HUES48 (cell line): ENCODE results near the gene ANXA7.

Experiments
- H3K27ac ChIP-seq: one replicate; pipeline ENCODE4 v1.7.0; 2013; ENCODE audit warnings: low read depth, low read length, inconsistent platforms
- H3K27me3 ChIP-seq: 2 replicates; pipeline ENCODE4 v1.6.1; 2013; ENCODE audit warnings: mild to moderate bottlenecking, low read length; ENCODE audit not compliant: control insufficient read depth, insufficient read depth
- H3K36me3 ChIP-seq: 2 replicates; pipeline ENCODE4 v1.6.1; 2013; ENCODE audit warnings: low read length; ENCODE audit not compliant: control insufficient read depth, insufficient read depth
- H3K4me1 ChIP-seq: 2 replicates; pipeline ENCODE4 v1.6.1; 2013; ENCODE audit warnings: mild to moderate bottlenecking, low read length; ENCODE audit not compliant: control insufficient read depth, insufficient read depth
- H3K4me3 ChIP-seq: 2 replicates; pipeline ENCODE4 v1.5.1; 2013; ENCODE audit warnings: mild to moderate bottlenecking, low read depth, low read length
- H3K9ac ChIP-seq: 2 replicates; pipeline ENCODE4 v1.6.1; 2013; ENCODE audit warnings: mild to moderate bottlenecking, low read depth, low read length, moderate library complexity
- H3K9me3 ChIP-seq: 2 replicates; pipeline ENCODE4 v1.6.1; 2013; ENCODE audit warnings: low read length; ENCODE audit not compliant: control insufficient read depth, insufficient read depth

Gene ANXA7

DNA sequence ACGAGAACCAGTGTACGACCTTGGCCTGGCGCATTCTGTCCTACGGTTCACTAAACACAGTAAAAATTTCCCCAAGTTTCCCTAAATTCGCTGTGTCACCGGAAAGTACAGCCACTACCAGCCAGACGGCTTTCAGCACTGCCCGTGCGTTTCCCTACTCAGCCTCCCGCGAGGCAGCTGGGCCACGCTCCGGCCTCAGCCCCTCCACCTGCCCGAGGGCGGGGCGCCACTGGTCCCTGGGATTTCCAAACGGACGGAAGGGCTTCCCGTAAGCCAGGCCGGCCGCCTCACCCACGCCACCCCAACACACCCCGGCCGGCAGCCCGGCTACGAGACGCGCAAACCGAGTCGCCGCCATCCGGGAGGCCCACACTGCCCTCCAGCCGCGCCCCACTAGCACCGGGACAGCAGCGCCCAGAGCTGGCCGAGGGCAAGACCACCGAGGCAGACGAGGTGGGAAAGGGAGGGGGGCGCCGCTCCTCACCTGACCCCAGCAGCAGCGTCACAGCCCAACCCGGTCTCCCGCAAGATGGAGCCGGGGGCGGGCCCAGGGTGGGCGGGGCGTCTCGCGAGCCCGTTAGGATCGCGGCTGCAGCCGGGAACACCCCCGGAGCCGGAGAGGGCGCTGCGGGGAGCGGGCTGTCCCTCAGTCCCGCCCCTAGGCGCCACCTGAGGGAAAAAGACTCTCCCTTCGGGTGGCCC lies at the start of gene ANXA7:
Gene ANXA7 (minus strand): TSS at position 531 of the 702 bp plus-strand sequence. CDS start 13,202 bp downstream, outside the sequence.
- Histone ChIP-seq H3K4me3 (peak within 1 kb of the TSS; percentile 97), H3K27me3 (no peaks in the 10 kb centered on the region), H3K27ac (peak within 1 kb of the TSS; percentile 92), H3K36me3 (no peaks in the 10 kb centered on the region), H3K4me1 (peaks cover 20% of the 10 kb centered on the region; the same call in 1 of the 2 replicates), H3K9ac (peak within 1 kb of the TSS; percentile 95), H3K9me3 (no peaks in the 10 kb centered on the region)

- H3K4me1 ChIP-seq, result no peaks in the 10 kb centered on the region
- H3K4me3 ChIP-seq, result no peak overlapping the region
- H3K27me3 ChIP-seq, result no peaks in the 10 kb centered on the region
- no peak overlapping the region for H3K9ac ChIP-seq
- H3K27ac ChIP-seq, result no peak overlapping the region
- no peaks in the 10 kb centered on the region for H3K9me3 ChIP-seq
- peaks cover 14% of the 10 kb centered on the region for H3K36me3 ChIP-seq
These were observed 47.0 kb upstream of the ANXA7 start for GRCh38 chr10:73460897-73461296.

- no peaks in the 10 kb centered on the region for H3K4me1 ChIP-seq
- H3K27me3 ChIP-seq, result no peaks in the 10 kb centered on the region
- H3K9ac ChIP-seq, result no peak overlapping the region
These were observed 45.9 kb upstream of the ANXA7 start for GRCh38 chr10:73459683-73460314.

DNA sequence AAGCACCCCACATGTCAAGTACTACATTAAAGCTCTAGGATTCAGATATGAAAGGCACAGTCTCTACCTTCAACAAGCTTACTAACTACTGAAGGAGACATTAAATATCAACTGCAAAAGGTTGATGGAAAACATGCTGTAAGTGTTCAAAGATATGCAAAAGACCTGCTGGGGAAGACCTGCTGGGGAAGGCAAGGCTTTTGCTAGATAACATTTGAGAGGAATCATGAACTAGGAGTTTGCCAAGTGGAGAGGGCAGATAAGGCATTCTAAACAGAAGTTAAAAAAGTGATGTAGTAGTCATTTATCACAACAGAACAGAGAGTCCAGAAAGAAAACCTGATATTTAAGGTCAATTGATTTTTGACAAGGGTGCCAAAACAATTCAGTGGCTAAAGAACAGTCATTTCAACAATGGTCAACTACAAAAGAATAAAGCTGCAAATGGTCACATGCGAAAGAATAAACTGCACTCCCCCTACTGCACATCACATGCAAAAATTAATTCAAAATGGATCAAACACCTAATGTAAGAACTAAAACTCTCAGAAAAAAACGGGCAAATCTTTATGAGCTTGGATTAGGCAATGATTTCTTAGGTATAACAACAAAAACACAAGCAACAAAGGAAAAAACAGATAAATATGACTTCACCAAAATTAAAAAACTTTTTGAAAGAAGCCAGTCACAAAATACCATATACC lies 42.5 kb upstream of the ANXA7 start:
- Histone ChIP-seq H3K9me3 (no peaks in the 10 kb centered on the region), H3K9ac (no peak overlapping the region), H3K27ac (no peak overlapping the region)

More at GRCh38 chr10:73459683-73460314, 45.9 kb upstream of the ANXA7 start:
- H3K4me3 ChIP-seq, result no peak overlapping the region
- peaks cover 3% of the 10 kb centered on the region; the same call in 1 of the 2 replicates for H3K36me3 ChIP-seq
- no peak overlapping the region for H3K27ac ChIP-seq
- H3K9me3 ChIP-seq, result no peaks in the 10 kb centered on the region

DNA sequence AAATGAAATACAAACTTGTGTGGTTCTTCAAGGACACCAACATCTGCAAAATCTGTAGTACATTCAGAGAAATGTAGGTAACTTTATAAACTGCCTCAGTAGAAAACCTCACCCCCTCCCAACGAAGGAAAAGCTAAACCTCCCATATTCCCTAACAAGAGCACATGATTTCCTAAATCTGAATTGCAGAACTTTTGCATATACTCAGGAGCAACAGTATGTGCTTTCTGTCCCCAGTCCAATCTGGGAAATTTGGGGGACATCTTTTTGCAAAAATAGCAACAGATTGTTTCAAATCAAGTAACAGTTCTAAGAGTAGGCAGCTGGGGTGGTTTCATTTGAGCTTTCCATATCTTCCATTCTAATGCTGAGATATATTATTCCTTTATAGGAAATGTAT lies 35.3 kb upstream of the ANXA7 start:
- Histone ChIP-seq H3K27ac (no peak overlapping the region), H3K27me3 (no peaks in the 10 kb centered on the region), H3K4me3 (no peak overlapping the region), H3K36me3 (peaks cover 19% of the 10 kb centered on the region), H3K9me3 (no peaks in the 10 kb centered on the region), H3K9ac (no peak overlapping the region), H3K4me1 (no peaks in the 10 kb centered on the region)

More for the DNA sequence above, 42.5 kb upstream of the ANXA7 start:
- Histone ChIP-seq H3K27me3 (no peaks in the 10 kb centered on the region), H3K4me1 (no peaks in the 10 kb centered on the region), H3K36me3 (peaks cover 6% of the 10 kb centered on the region; the same call in 1 of the 2 replicates), H3K4me3 (no peak overlapping the region)

DNA sequence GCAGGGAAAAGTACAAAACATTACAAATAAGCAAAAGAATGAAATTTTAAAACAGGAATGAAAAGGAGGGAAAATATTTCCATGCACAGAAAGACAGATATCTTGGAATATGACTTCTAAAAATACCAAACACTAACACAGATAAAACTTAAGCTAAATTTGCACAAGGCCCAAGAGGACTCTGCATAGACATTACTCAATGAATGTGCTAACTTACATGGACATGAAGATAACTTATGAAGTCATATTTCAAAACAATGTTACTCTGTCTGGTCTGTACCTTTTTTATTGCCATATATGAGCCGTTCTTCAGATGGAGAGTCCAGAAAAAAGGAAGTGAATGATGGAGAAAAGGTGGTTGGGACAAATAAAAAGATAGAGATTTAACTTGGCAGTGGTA lies 34.5 kb upstream of the ANXA7 start:
- Histone ChIP-seq H3K9ac (no peak overlapping the region), H3K9me3 (no peaks in the 10 kb centered on the region), H3K27me3 (no peaks in the 10 kb centered on the region), H3K4me1 (no peaks in the 10 kb centered on the region), H3K27ac (no peak overlapping the region), H3K4me3 (no peak overlapping the region), H3K36me3 (peaks cover 21% of the 10 kb centered on the region)

DNA sequence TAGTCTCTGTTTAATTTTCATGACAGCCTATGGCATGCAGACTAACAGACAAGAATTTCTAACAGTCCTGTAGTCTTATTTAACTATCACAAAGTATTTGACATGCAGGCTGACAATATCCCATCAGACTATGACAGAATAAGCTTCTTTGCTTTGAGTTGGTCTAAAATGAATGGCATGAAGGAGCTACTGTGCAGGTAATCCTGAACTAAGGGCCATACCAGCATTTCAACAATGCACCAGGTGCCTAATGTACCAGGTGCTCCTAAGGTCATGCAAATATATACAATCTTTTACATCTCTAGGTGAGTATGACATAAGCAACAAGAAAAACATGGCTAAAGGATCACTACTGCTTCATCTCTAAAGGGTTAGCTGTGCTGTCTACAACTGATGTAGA lies 33.1 kb upstream of the ANXA7 start:
- no peaks in the 10 kb centered on the region for H3K27me3 ChIP-seq
- no peak overlapping the region for H3K9ac ChIP-seq
- H3K9me3 ChIP-seq, result no peaks in the 10 kb centered on the region
- H3K27ac ChIP-seq, result no peak overlapping the region
- H3K4me1 ChIP-seq, result no peaks in the 10 kb centered on the region
- no peak overlapping the region for H3K4me3 ChIP-seq
- peaks cover 21% of the 10 kb centered on the region for H3K36me3 ChIP-seq

GRCh38 chr10:73444457-73444856 lies 30.6 kb upstream of the ANXA7 start:
- Histone ChIP-seq H3K9ac (no peak overlapping the region), H3K27me3 (no peaks in the 10 kb centered on the region), H3K36me3 (peaks cover 26% of the 10 kb centered on the region), H3K27ac (no peak overlapping the region), H3K9me3 (no peaks in the 10 kb centered on the region), H3K4me1 (no peaks in the 10 kb centered on the region), H3K4me3 (no peak overlapping the region)

GRCh38 chr10:73439605-73440312 lies 25.9 kb upstream of the ANXA7 start:
- peaks cover 42% of the 10 kb centered on the region for H3K36me3 ChIP-seq
- H3K4me3 ChIP-seq, result no peak overlapping the region
- H3K27ac ChIP-seq, result no peak overlapping the region
- H3K9me3 ChIP-seq, result no peaks in the 10 kb centered on the region
- H3K27me3 ChIP-seq, result no peaks in the 10 kb centered on the region
- H3K9ac ChIP-seq, result no peak overlapping the region
- H3K4me1 ChIP-seq, result no peaks in the 10 kb centered on the region

DNA sequence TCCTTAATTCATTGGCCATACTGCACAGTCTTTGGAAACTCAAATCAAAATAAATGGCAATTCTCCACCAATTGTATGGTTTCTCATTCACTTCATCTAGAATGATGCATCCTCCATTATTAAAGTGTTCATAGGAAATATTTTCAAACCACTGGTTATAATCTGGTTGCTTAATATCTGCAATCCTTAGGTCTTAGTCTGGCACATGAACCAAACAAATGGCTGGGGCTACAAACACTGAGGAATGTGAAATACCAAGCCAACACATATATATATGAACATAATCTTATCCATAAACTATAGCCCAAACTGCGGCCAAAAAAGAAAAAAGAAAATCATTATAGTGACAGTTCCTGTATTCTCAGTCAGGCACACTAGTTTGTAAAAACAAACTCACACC lies 25.2 kb upstream of the ANXA7 start:
- Histone ChIP-seq H3K27me3 (no peaks in the 10 kb centered on the region), H3K36me3 (peaks cover 36% of the 10 kb centered on the region), H3K9ac (no peak overlapping the region), H3K27ac (no peak overlapping the region), H3K4me1 (no peaks in the 10 kb centered on the region), H3K9me3 (no peaks in the 10 kb centered on the region), H3K4me3 (no peak overlapping the region)
